GM20431 (cell line): ENCODE measurements around the gene ZNF281.
"Not testable (repeated sequence)": the region's sequence is repeated elsewhere in the genome, so short reads cannot be mapped to it uniquely, and the experiment has no call there.

ENCODE experiments used
- in situ Hi-C: fragments of 300-500 bp; cut with MseI, MboI; formaldehyde crosslinking; loops from one replicate; pipeline ENCODE4 v1.15.0; 2020; ENCODE audit warnings: low sequenced_read_pairs; ENCODE audit not compliant: unreplicated experiment

ZNF281 gene

DNA sequence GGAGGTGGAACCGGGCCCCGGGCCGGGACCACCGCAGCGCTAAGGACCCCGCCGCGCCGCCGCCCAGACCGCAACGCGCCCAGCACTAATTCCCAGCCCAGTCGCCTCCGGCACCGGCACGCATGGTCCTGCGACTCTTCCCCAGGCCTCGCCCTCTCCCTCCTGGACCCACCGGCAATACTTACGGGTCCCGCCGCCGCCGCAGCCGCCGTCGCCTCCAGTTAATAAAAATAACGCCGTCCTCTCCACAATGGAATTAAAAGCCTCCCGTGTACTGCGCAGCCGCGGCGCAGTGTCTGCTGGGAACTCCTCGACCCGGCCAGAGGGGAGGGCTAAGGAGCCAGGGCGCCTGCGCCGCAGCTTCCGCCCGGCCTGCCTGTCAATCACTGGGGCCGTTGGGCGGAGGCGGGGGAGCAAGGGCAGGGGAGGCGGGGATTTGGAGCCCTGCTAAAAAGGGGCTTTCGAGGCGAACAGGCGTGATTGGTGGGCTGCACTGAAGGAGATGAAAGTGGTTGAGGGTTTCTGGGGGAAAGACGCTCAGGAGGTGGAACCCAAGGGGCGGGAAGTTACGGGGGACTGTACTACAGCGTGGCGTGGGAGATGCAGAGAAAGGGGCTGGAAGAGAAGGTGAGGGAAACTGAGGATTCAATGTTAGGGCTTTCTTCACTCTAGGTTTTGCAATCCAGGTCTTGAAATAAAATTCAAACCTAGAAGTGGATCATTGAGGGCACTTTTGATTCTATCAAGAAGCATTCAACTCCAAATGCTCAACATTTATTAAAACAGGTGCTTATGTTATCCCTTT, at the start of gene ZNF281:
ZNF281 (minus strand) TSS at position 276 of the 805 bp plus-strand sequence. CDS start 331 bp downstream, outside the sequence.
- in situ Hi-C loops = no loop called here

GRCh38 chr1:200458780-200459179, 48.9 kb upstream of the ZNF281 start:
- in situ Hi-C loops = no loop called here

DNA sequence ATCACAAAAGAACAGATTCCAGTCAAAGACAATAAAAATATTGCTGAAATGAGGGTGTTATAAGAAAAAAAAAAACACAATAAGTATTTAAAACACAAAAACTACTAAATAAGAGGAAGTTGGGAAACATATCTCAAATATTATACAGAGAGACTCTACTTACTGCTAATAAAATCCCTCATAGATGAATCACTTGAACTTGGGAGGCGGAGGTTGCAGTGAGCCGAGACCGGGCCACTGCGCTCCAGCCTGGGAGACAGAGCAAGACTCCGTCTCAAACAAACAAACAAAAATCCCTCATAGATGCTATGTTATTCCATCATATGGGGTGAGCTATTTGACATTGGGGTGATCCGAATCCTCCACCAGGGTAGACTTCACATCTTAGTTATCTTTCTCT, 48.0 kb upstream of the ZNF281 start:
- in situ Hi-C loops = no loop called here

- in situ Hi-C loops = no loop called here
These were observed 44.6 kb upstream of the ZNF281 start for GRCh38 chr1:200454425-200454824.

- in situ Hi-C loops = no loop called here
These were observed 43.7 kb upstream of the ZNF281 start for GRCh38 chr1:200453553-200453905.

DNA sequence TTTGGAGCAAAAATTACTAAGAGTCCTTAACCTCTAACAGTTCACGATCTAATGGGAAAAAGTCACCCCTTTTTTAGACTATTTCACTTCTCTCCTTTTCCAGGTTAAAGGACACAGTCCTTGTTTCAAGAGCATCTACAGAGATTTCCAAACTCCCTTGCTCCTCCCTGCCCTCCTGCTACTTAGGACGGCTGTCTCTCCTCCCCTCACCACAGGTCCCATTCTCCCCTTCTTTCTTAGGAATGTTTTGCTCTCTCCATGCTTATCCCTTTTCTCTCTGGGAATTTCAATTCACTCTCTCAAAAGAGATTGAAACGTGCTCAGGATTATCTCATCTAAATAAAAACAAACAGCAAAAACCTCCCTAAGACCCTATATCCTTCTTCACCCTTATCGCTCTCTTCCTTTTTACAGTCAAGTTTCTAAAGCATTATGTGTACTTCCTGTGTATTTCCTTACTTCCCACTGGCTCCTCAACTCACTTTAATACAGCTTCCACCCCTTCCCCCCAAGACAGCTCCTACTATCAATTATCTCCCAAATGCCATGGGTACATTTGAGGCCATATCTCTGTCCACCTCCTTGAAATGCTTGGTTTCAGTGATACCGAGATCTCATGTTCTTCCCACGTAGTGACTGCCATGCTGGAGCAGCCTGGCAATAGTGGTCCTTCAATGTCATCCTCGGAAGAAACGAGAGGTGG, 43.2 kb upstream of the ZNF281 start:
- in situ Hi-C loops = no loop called here

DNA sequence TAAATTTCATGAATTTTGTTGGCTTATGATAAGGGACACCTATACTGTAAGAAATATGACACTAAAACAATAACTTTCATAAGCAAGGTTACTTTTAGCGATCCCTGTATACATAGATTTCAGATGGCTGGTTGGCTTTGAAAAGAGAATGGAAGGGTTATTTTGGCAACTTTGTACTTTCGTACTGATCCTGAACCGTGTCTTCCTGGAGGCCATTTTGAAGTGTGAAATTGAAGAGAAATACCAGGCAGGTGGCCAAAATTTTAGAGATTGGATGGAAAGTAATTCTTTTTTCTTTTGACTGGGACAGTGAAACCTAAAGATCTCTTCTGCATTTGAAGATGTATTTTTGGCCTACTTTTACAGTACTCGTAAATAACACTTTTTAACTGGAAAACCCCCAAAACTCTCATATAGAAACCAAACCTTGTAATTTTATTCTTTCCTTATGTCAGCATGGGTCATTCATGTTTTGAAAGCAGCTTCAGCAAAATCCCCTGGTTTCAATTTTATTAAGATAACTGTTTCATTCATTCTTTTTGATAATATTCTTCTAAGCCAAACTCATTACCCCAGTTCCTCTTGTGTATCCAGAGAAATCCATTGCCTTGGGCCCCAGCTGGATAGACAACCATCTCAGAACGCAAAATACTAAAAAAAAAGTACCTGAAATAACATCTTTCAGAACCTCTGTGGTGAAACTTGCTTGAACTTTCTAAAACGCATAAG, 38.4 kb upstream of the ZNF281 start:
- in situ Hi-C loops = no loop called here

GRCh38 chr1:200445213-200445612, 35.4 kb upstream of the ZNF281 start:
- in situ Hi-C loops = no loop called here

DNA sequence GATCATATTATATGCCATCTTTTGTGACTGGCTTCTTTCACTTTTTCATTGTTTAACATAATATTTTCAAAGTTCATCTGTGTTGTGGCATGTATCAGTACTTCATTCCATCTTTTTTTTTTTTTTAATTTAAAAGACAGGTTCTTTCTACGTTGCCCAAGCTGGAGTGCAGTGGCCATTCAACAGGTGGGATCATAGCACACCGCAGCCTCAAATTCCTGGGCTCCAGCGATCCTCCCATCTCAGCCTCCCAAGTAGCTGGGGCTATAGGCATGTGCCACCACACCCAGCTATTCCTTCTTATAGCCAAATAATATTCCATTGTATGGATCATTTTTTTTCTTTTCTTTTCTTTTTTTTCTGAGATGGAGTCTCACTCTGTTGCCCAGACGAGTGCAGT, 34.6 kb upstream of the ZNF281 start:
- in situ Hi-C loops = no loop called here

DNA sequence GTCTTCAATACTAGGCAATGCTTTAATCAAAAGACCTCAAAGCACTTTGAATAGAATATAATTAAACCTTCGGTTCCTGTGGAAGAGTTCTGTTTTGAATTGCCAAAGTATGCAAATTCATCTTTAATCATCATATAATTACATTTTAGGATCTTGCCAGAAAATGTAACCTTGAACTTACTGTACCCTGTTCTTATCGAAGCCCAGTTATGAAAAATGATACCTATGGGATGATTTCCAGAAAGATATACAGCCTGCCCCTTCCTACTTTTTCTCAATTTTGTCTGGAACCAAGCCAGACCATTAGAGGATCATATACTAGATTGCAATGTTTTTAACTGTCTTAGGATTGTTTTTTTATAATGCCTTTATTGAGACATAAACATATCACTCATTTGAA, 34.0 kb upstream of the ZNF281 start:
- in situ Hi-C loops = no loop called here

DNA sequence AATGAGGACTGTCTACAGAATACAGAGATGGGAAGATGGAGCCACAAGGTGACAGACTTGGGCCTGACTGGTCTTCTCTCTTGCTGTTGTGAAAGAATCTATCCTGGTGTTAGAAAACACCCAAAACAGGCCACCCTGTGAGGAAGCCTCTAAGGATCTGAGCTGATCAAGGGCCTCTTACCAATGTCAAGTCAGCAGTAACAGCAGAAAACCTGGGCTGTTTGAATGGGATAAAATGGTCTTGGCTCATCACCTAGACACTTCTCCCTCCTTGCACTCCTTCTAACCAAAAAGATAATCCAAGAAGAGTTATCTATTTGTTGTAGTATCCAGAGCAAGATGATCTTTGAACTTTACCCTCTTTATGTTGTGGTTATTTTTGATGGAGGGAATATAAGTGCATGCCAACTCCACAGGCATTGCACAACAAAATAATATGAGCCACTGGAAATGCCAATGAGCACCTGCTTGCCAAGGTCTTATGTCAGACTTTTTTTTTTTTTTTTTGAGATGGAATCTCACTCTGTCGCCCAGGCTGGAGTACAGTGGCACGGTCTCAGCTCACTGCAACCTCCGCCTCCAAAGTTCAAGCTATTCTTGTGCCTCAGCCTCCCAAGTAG, 32.8 kb upstream of the ZNF281 start:
- in situ Hi-C loops = no loop called here

GRCh38 chr1:200442023-200442422, 32.2 kb upstream of the ZNF281 start:
- in situ Hi-C loops = no loop called here

GRCh38 chr1:200438911-200439310, 29.1 kb upstream of the ZNF281 start:
- in situ Hi-C loops = no loop called here

GRCh38 chr1:200438413-200438812, 28.6 kb upstream of the ZNF281 start:
- in situ Hi-C loops = not testable (repeated sequence)

- in situ Hi-C loops = no loop called here
These were observed 27.8 kb upstream of the ZNF281 start for GRCh38 chr1:200437556-200438203.

GRCh38 chr1:200437088-200437487, 27.3 kb upstream of the ZNF281 start:
- in situ Hi-C loops = no loop called here

GRCh38 chr1:200436436-200436835, 26.6 kb upstream of the ZNF281 start:
- in situ Hi-C loops = no loop called here

DNA sequence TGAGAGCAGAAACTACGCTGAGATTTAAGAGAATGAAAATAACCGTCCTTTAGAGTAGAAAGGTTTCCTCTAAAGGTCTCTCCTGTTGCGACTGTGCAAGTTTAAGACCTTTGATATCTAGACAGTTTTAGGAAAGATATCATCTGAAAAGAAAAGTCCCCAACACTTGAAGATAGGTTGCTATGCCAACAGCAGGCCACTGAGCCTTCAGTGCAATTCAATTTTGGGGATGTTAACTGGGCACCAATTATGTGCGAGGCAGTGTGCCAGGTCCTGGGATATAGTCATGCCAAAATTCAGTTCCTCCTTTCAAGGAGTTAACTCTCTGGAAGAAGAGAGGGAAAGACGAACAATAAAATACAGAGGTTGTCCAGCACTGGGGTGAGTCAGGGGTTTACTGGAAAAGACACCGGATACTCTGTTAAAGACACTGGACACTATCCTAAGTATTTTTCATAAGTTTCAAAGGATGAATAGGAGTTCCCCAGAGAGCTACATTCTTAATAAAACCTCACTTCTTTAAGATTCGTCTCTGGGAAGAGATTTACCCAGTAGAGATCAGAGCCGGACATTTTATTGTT, 25.5 kb upstream of the ZNF281 start:
- in situ Hi-C loops = no loop called here

- in situ Hi-C loops = no loop called here
These were observed 23.8 kb upstream of the ZNF281 start for GRCh38 chr1:200433586-200433985.

- in situ Hi-C loops = no loop called here
These were observed 22.8 kb upstream of the ZNF281 start for GRCh38 chr1:200432586-200432985.
